Sigmoid colon (tissue), 7 donors: ENCODE results near the gene COMT. TPM values are rescaled to one million over a fixed set of nuclear protein-coding genes. Genes with fewer than 3 reads are reported as not detected.

ENCODE experiments used
- DNase-seq: peaks from one replicate; pipeline ENCODE4 v3.0.0-alpha.2; 2019
- H3K27ac ChIP-seq, 4 donors: fragments of 200-600 bp; sonication (generic); one replicate each; pipeline ENCODE4 v1.5.1; 2016 to 2019; ENCODE audit warnings: mild to moderate bottlenecking in 1 of 4
- H3K27me3 ChIP-seq, 3 donors: fragments of 200-600 bp; sonication (generic); one replicate each; pipeline ENCODE4 v1.5.1; 2019; ENCODE audit warnings: mild to moderate bottlenecking in 1 of 3
- H3K36me3 ChIP-seq, 4 donors: fragments of 200-600 bp; sonication (generic); one replicate each; pipeline ENCODE4 v1.5.1; 2016 to 2019
- H3K4me1 ChIP-seq, 4 donors: fragments of 200-600 bp; sonication (generic); one replicate each; pipeline ENCODE4 v1.5.1; 2017 to 2019
- H3K4me3 ChIP-seq, 4 donors: fragments of 200-600 bp; sonication (generic); one replicate each; pipeline ENCODE4 v1.5.1; 2017 to 2019; ENCODE audit warnings: mild to moderate bottlenecking in 2 of 4, moderate library complexity in 1 of 4
- H3K9me3 ChIP-seq, 4 donors: fragments of 200-600 bp in 3 of 4; sonication (generic) in 3 of 4; one replicate each; pipeline versions ENCODE4 v1.5.1 to v1.6.1; 2013 to 2019
- EP300 ChIP-seq, 4 donors: sonication (generic); formaldehyde crosslinking; IDR thresholded peaks; one replicate each; pipeline ENCODE4 v1.6.1; 2017; ENCODE audit warnings: antibody characterized with exemption in 4 of 4
- POLR2A ChIP-seq, 2 donors: fragments of 450-650 bp; IDR thresholded peaks; one replicate each; pipeline ENCODE4 v1.6.1; 2016; ENCODE audit warnings: antibody characterized with exemption in 2 of 2, mild to moderate bottlenecking in 2 of 2, moderate library complexity in 2 of 2
- POLR2AphosphoS5 ChIP-seq, 4 donors: sonication (generic); formaldehyde crosslinking; IDR thresholded peaks; one replicate each; pipeline ENCODE4 v1.6.1; 2017; ENCODE audit warnings: antibody characterized with exemption in 4 of 4
- WGBS, 2 donors: extraction: QIAGEN DNeasy Blood & Tissue Kit; methylation state at CpG; one replicate each; pipeline ENCODE4 v1.1.7; 2013; 5-methylcytosine and 5-hydroxymethylcytosine counted together
- intact Hi-C: fragments of 100-400 bp; cut with DNase I; formaldehyde crosslinking; loops from one replicate; pipeline ENCODE4 v1.15.1; 2023
- polyA plus RNA-seq, 3 donors: library from polyadenylated mRNA; stranded (reverse); fragments of 200-250 nt; gene quantifications; one replicate each; pipeline ENCODE4 v1.2.3, GENCODE V29; 2013
- total RNA-seq, 4 donors: library from RNA; depleted of rRNA; stranded (reverse); fragments of >200 nt; gene quantifications; one replicate each; pipeline ENCODE4 v1.1.0, GENCODE V29; 2016
- TF ChIP-seq, protein P1 (sequence below), 4 experiments: fragments of 450-650 bp in 3 of 4; fragments of 200-600 bp in 1 of 4; IDR thresholded peaks; one replicate each; pipeline ENCODE4 v1.5.1; 2016 to 2019; ENCODE audit warnings: antibody characterized with exemption in 4 of 4, mild to moderate bottlenecking in 3 of 4, moderate library complexity in 2 of 4
- donor health status: healthy with polysubstance abuse.
- donor health status: Bipolar disorder and iron deficiency.
- donor health status: healthy.

Gene COMT
- total and polyA plus RNA-seq, 7 donors = 62.5 to 162 (median 106) TPM

DNA sequence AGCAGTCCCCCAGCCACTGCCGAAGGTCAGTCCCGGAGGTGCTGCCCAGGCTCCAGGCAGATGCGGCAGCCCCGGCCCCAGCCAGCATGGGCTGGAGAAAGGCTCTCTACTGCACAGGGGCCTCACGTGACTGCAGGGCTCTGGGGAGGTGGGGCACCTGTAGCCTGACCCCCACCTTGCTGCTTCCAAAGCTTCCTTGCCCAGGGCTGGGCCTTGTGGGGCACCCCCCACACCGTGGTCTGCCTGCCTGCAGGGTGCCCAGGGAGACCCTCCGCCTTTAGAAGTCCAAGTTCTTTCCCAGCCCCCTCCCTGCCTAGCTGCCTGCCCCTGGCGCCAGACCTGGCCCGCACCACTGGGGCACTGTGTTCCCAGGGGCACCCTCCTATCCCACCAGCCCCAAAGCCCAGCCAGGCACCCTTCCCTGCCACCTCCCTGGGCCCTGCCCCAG is 28.5 kb downstream of the COMT start:
- Histone ChIP-seq H3K4me1 (peaks cover 0 to 18% (median 14%) of the 10 kb centered on the region in 4 donors), H3K36me3 (peaks cover 6 to 72% (median 12%) of the 10 kb centered on the region in 4 donors), H3K4me3 (no peak overlapping the region), H3K27ac (peak overlapping the region; percentile 4 to 42 (median 30)), H3K27me3 (no peaks in the 10 kb centered on the region), H3K9me3 (no peaks in the 10 kb centered on the region)
- TF ChIP-seq POLR2AphosphoS5 (IDR thresholded peaks at IDR 0.05) = no peak
- TF ChIP-seq, protein P1, sequence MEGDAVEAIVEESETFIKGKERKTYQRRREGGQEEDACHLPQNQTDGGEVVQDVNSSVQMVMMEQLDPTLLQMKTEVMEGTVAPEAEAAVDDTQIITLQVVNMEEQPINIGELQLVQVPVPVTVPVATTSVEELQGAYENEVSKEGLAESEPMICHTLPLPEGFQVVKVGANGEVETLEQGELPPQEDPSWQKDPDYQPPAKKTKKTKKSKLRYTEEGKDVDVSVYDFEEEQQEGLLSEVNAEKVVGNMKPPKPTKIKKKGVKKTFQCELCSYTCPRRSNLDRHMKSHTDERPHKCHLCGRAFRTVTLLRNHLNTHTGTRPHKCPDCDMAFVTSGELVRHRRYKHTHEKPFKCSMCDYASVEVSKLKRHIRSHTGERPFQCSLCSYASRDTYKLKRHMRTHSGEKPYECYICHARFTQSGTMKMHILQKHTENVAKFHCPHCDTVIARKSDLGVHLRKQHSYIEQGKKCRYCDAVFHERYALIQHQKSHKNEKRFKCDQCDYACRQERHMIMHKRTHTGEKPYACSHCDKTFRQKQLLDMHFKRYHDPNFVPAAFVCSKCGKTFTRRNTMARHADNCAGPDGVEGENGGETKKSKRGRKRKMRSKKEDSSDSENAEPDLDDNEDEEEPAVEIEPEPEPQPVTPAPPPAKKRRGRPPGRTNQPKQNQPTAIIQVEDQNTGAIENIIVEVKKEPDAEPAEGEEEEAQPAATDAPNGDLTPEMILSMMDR (IDR thresholded peaks at IDR 0.05) = no peak
- TF ChIP-seq POLR2A (IDR thresholded peaks at IDR 0.05) = no peak
- TF ChIP-seq EP300 (IDR thresholded peaks at IDR 0.05) = no peak
- no peak for DNase-seq
- 74 to 78% methylated on average over 9 of the region's 9 CpGs for WGBS, 2 donors
- intact Hi-C loops = loop anchor here (1.0 to 10.0 kb wide), 2 partner anchors 43 to 115 kb away; partner anchors contain the start of gene DGCR8

DNA sequence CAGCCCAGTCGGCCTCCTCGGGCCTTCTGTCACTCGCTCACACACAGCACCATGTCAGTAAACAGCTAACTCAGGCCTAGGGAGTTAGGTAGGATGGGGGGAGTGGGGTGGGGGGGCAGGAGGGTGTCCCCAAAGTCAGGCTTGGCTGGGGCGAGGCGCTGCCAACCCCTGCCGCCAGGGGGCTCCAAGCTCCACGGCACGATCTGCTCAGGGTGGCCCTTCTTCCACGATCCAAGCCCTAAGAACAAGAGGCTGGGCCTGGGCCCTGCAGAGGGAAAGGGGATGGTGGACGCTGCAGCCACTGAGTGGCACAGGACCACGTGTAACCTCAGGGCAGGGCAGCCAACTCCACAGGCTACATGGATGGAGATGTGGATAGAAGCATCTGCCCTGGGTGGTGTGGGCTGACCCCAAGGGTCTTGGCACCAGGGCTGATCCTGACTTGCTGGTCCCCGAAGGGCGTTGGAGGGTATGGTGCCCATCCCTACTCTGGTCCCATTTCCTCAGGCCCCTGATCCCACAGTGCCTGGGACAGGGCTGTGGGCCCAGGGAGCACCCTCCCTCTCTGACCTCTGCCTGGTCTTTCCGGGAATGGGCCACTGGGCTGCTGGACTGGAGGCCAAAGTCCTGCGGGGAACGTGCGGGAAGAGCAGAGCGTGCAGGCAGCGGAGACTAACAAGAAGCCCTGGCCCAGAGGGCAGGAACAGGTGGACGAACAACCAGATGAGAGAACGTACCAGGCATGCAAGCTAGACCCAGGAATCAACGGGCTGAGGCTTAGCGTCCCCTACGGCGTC is 29.1 kb downstream of the COMT start:
- H3K9me3 ChIP-seq = no peaks in the 10 kb centered on the region
- peaks cover 0 to 19% (median 16%) of the 10 kb centered on the region in 4 donors for H3K4me1 ChIP-seq
- peak; percentile 83 for DNase-seq
- H3K36me3 ChIP-seq = peaks cover 6 to 66% (median 12%) of the 10 kb centered on the region in 4 donors
- TF ChIP-seq, protein P1 (IDR thresholded peaks at IDR 0.05) = peak; percentile 85 to 98 (median 88)
- no peak for TF ChIP-seq POLR2A (IDR thresholded peaks at IDR 0.05)
- peak in 1 of 4 donors; percentile 31 for TF ChIP-seq POLR2AphosphoS5 (IDR thresholded peaks at IDR 0.05)
- TF ChIP-seq EP300 (IDR thresholded peaks at IDR 0.05) = no peak
- no peaks in the 10 kb centered on the region for H3K27me3 ChIP-seq
- H3K27ac ChIP-seq = peak overlapping the region; percentile 4 to 50 (median 30)
- 48 to 59% methylated on average over 25 of the region's 25 CpGs for WGBS, 2 donors
- H3K4me3 ChIP-seq = no peak overlapping the region
- intact Hi-C loops = loop anchor here (1.0 to 10.0 kb wide), 2 partner anchors 43 to 114 kb away; partner anchors contain the start of gene DGCR8

DNA sequence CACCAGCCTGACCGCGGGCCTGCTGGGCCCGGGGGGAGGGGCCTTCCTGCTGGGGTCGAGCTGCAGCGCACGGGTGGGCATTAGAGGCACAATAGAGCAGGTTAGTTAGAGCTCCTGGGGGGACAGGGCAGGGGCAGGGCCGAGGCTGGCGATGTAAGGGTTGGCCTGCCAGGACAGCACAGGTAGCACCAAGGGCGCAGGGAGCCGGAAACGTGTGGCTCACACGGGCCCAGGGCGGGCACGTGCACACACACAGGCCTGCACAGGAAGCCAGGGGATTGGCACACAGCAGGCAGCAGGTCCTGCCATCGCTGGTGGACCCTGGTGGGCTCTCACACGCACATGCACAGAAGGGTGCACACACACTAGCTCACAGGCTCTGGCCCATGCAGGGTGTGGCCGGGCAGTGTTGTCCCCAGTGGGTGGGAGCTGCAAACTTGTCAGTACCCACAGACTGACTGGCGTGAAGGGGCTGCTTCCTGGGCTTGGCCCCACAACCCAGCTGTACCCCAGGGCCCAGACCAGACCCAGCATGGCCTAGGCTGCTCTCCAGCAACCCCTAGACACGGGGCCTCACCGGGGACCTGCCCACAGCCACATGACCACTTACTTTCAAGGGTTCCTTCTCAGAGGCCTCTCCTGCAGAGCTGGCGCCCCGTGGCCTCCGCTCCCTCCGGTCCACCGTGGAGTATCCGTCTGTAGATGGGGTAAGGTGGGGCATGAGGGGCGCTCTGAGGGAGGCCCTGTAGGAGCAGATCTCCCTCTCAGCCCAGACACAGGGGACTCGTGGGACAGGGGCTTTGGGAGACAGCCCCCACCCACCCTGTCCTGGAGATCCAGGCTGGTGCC is 29.9 kb downstream of the COMT start:
- peaks cover 6 to 62% (median 12%) of the 10 kb centered on the region in 4 donors for H3K36me3 ChIP-seq

DNA sequence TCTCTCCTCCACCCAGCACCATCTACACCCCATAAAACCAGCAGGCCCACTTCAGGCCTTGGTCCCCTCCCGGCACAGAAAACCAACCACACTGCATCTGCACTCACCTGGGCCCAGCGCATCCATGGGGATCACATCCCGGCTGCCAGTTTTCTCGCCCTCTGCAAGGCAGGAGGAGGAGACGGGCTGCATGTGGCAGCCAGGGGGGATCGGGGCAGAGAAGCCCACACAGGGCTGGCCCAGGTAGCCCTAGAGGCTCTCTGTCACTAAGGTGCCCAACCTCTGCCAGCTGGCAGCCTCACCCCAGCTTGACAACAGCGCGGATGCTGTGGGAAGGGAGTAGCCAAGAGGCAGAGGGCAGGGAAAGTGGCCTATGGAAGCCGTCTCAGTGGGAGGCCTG is 30.7 kb downstream of the COMT start:
- H3K27ac ChIP-seq = no peak overlapping the region
- 95% methylated on average over 9 of the region's 9 CpGs for WGBS, 2 donors
- no peak for DNase-seq
- H3K4me1 ChIP-seq = peaks cover 0 to 22% (median 16%) of the 10 kb centered on the region in 4 donors
- intact Hi-C loops = loop anchor here (10.0 kb wide), 1 partner anchor 113 kb away; the partner anchor contains the start of gene DGCR8
- H3K27me3 ChIP-seq = no peaks in the 10 kb centered on the region
- H3K36me3 ChIP-seq = peaks cover 6 to 57% (median 9%) of the 10 kb centered on the region in 4 donors
- H3K4me3 ChIP-seq = no peak overlapping the region
- H3K9me3 ChIP-seq = no peaks in the 10 kb centered on the region
- TF ChIP-seq, protein P1 (IDR thresholded peaks at IDR 0.05) = no peak
- TF ChIP-seq POLR2A (IDR thresholded peaks at IDR 0.05) = no peak
- no peak for TF ChIP-seq POLR2AphosphoS5 (IDR thresholded peaks at IDR 0.05)
- TF ChIP-seq EP300 (IDR thresholded peaks at IDR 0.05) = no peak

More for the DNA sequence above, 29.9 kb downstream of the COMT start:
- Histone ChIP-seq H3K4me1 (peaks cover 0 to 22% (median 16%) of the 10 kb centered on the region in 4 donors), H3K27ac (peak overlapping the region in 1 of 4 donors; percentile 50), H3K9me3 (no peaks in the 10 kb centered on the region), H3K27me3 (no peaks in the 10 kb centered on the region), H3K4me3 (no peak overlapping the region)
- DNase-seq = no peak
- intact Hi-C loops = loop anchor here (10.0 kb wide), 1 partner anchor 113 kb away; the partner anchor contains the start of gene DGCR8
- 72 to 76% methylated on average over 28 of the region's 28 CpGs for WGBS, 2 donors
- peak in 1 of 4 donors; percentile 5 for TF ChIP-seq POLR2AphosphoS5 (IDR thresholded peaks at IDR 0.05)
- TF ChIP-seq, protein P1 (IDR thresholded peaks at IDR 0.05) = no peak
